HEK293 (cell line): Measurements from ENCODE around the gene CABP4.

Experiments
- CTCF ChIA-PET: fragments of 350-600 bp; formaldehyde crosslinking; extraction: SDS; loops from one replicate; lab custom pipeline; 2021; ENCODE audit warnings: antibody characterized with exemption; lab: Yijun Ruan, JAX
- POLR2A ChIA-PET: fragments of 300-600 bp; formaldehyde crosslinking; extraction: SDS; loops from one replicate; lab custom pipeline; 2020; ENCODE audit warnings: antibody characterized with exemption, inconsistent platforms; lab: Yijun Ruan, JAX
- H3K27ac ChIP-seq: fragments of 200-500 bp; sonication (Bioruptor generic); 2 replicates; pipeline ENCODE4 v1.5.1; 2014; ENCODE audit warnings: low read depth, low read length, control low read depth, inconsistent platforms; ENCODE audit errors: extremely low read depth
- H3K36me3 ChIP-seq, 2 experiments: fragments of 200-500 bp in 1 of 2; sonication (Bioruptor generic) in 1 of 2; 1 replicate in 1 of 2; 2 replicates in 1 of 2; pipeline ENCODE4 v1.5.1; 2014 to 2017; ENCODE audit warnings: inconsistent platforms in 2 of 2, low read length in 2 of 2; ENCODE audit not compliant: control insufficient read depth in 2 of 2, insufficient read depth in 1 of 2
- H3K4me1 ChIP-seq: fragments of 200-500 bp; sonication (Bioruptor generic); 2 replicates; pipeline ENCODE4 v1.5.1; 2014; ENCODE audit warnings: mild to moderate bottlenecking, low read length, inconsistent platforms; ENCODE audit not compliant: control insufficient read depth, insufficient read depth
- H3K4me3 ChIP-seq: 2 replicates; pipeline ENCODE4 v1.5.1; 2011; ENCODE audit warnings: low read depth, mild to moderate bottlenecking, control low read depth, low read length, moderate library complexity
- H3K9me3 ChIP-seq: fragments of 200-500 bp; sonication (Bioruptor generic); 2 replicates; pipeline ENCODE4 v1.5.1; 2014; ENCODE audit warnings: low read depth, low read length, inconsistent platforms; ENCODE audit not compliant: control insufficient read depth, insufficient read depth
- GLI4 ChIP-seq: fragments of 450-650 bp; formaldehyde crosslinking; IDR thresholded peaks from 2 replicates; pipeline ENCODE4 v1.5.1; 2016; ENCODE audit warnings: missing biosample characterization, missing genetic modification characterization
- HIC1 ChIP-seq: fragments of 450-650 bp; formaldehyde crosslinking; IDR thresholded peaks from 2 replicates; pipeline ENCODE4 v1.5.1; 2016; ENCODE audit warnings: missing biosample characterization, missing genetic modification characterization
- OSR2 ChIP-seq: fragments of 450-650 bp; formaldehyde crosslinking; IDR thresholded peaks from 2 replicates; pipeline ENCODE4 v1.5.1; 2016; ENCODE audit warnings: missing biosample characterization, missing genetic modification characterization
- PRDM2 ChIP-seq: fragments of 450-650 bp; formaldehyde crosslinking; IDR thresholded peaks from 2 replicates; pipeline ENCODE4 v1.5.1; 2016; ENCODE audit warnings: missing biosample characterization, missing genetic modification characterization, borderline replicate concordance
- SETDB1 ChIP-seq: IDR thresholded peaks from one replicate; pipeline ENCODE4 v1.6.1; 2017; ENCODE audit warnings: mild to moderate bottlenecking, low read length, moderate library complexity, mixed read lengths; ENCODE audit not compliant: insufficient read length
- ZIC2 ChIP-seq: fragments of 450-650 bp; formaldehyde crosslinking; IDR thresholded peaks from 2 replicates; pipeline ENCODE4 v1.5.1; 2016; ENCODE audit warnings: missing biosample characterization, missing genetic modification characterization
- ZNF114 ChIP-seq: fragments of 450-650 bp; formaldehyde crosslinking; IDR thresholded peaks from 2 replicates; pipeline ENCODE4 v1.5.0; 2017; ENCODE audit warnings: missing biosample characterization, missing genetic modification characterization
- ZNF133 ChIP-seq: fragments of 450-650 bp; formaldehyde crosslinking; IDR thresholded peaks from 2 replicates; pipeline ENCODE4 v1.5.1; 2016; ENCODE audit warnings: missing biosample characterization, missing genetic modification characterization
- ZNF311 ChIP-seq: fragments of 450-650 bp; formaldehyde crosslinking; IDR thresholded peaks from 2 replicates; pipeline ENCODE4 v1.5.1; 2017; ENCODE audit warnings: missing biosample characterization, missing genetic modification characterization, borderline replicate concordance
- ZNF350 ChIP-seq: fragments of 450-650 bp; formaldehyde crosslinking; IDR thresholded peaks from 2 replicates; pipeline ENCODE4 v1.5.0; 2017; ENCODE audit warnings: missing biosample characterization, mild to moderate bottlenecking, missing genetic modification characterization
- ZNF391 ChIP-seq: fragments of 450-650 bp; formaldehyde crosslinking; IDR thresholded peaks from 2 replicates; pipeline ENCODE4 v1.5.1; 2016; ENCODE audit warnings: low read depth, missing biosample characterization, missing genetic modification characterization, borderline replicate concordance
- ZNF426 ChIP-seq: fragments of 450-650 bp; formaldehyde crosslinking; IDR thresholded peaks from 2 replicates; pipeline ENCODE4 v1.5.1; 2017; ENCODE audit warnings: missing biosample characterization, missing genetic modification characterization, mild to moderate bottlenecking, inconsistent platforms, moderate library complexity
- ZNF561 ChIP-seq: fragments of 450-650 bp; IDR thresholded peaks from 2 replicates; pipeline ENCODE4 v1.5.1; 2018; ENCODE audit warnings: missing biosample characterization, missing genetic modification characterization, borderline replicate concordance
- ZNF596 ChIP-seq: fragments of 450-650 bp; IDR thresholded peaks from 2 replicates; pipeline ENCODE4 v1.5.0; 2018; ENCODE audit warnings: missing biosample characterization, mild to moderate bottlenecking, missing genetic modification characterization, moderate library complexity
- ZNF677 ChIP-seq: fragments of 450-650 bp; IDR thresholded peaks from 2 replicates; pipeline ENCODE4 v1.5.0; 2018; ENCODE audit warnings: missing biosample characterization, mild to moderate bottlenecking, missing genetic modification characterization, moderate library complexity
- ZNF791 ChIP-seq: fragments of 450-650 bp; formaldehyde crosslinking; IDR thresholded peaks from 2 replicates; pipeline ENCODE4 v1.5.1; 2016; ENCODE audit warnings: missing biosample characterization, missing genetic modification characterization
- ZNF837 ChIP-seq: fragments of 450-650 bp; formaldehyde crosslinking; IDR thresholded peaks from 2 replicates; pipeline ENCODE4 v1.5.1; 2016; ENCODE audit warnings: missing biosample characterization, missing genetic modification characterization

The CABP4 gene

GRCh38 chr11:67413266-67413849, 41.8 kb upstream of the CABP4 start:
- Histone ChIP-seq H3K36me3 (no peaks in the 10 kb centered on the region), H3K27ac (no peak overlapping the region), H3K4me1 (no peaks in the 10 kb centered on the region), H3K9me3 (no peaks in the 10 kb centered on the region), H3K4me3 (no peak overlapping the region)
- ChIA-PET POLR2A (interaction anchor here (0.6 to 2.4 kb wide), 4 partner anchors 12 to 797 kb away, joined by 3 to 14 read pairs (median 4); partner anchors contain the start of gene PPP1CA), CTCF (interaction anchor here (1.2 to 1.5 kb wide), 2 partner anchors 12 kb away, joined by 7 to 11 read pairs; partner anchors contain the start of gene PPP1CA)
- TF ChIP-seq ZNF350 (tag by site-specific recombination), result no peak
- TF ChIP-seq ZNF837 (tag by site-specific recombination), result no peak
- no peak for TF ChIP-seq SETDB1
- no peak for TF ChIP-seq HIC1 (tag by site-specific recombination)
- no peak for TF ChIP-seq ZNF391 (tag by site-specific recombination)
- TF ChIP-seq ZNF133, result no peak
- TF ChIP-seq ZNF791 (tag by site-specific recombination), result no peak
- TF ChIP-seq GLI4, result no peak
- no peak for TF ChIP-seq ZNF311 (tag by site-specific recombination)
- no peak for TF ChIP-seq ZNF596 (tag by site-specific recombination)
- TF ChIP-seq ZNF114 (tag by site-specific recombination), result no peak
- TF ChIP-seq OSR2 (tag by site-specific recombination), result no peak
- TF ChIP-seq ZIC2 (tag by site-specific recombination), result no peak
- TF ChIP-seq ZNF561 (tag by site-specific recombination), result no peak
- TF ChIP-seq ZNF426 (tag by site-specific recombination), result no peak
- TF ChIP-seq PRDM2 (tag by site-specific recombination), result no peak
- TF ChIP-seq ZNF677 (tag by site-specific recombination), result no peak
